ENCODE data around the gene THRA. TPM values are rescaled to one million over a fixed set of nuclear protein-coding genes. Genes with fewer than 3 reads are reported as not detected.

Gene THRA
- 13.3 and 26.4 TPM in 2 replicates for total RNA-seq

GRCh38 chr17:40062329-40063186 lies at the start of gene THRA:
TSS of gene THRA (plus strand) at chr17:40062965. CDS start at chr17:40074489, 11,524 bp downstream.

GRCh38 chr17:40015005-40015997 lies 47.5 kb upstream of the THRA start, which contains the start of gene CSF3:
TSS of gene CSF3 (plus strand) at chr17:40015440. CDS start at chr17:40015475, 35 bp downstream.

GRCh38 chr17:40100419-40100668 lies 37.6 kb downstream of the THRA start, which contains the start of gene NR1D1:
TSS of gene NR1D1 (minus strand) at chr17:40100589. CDS start at chr17:40100094, 495 bp downstream.

GRCh38 chr17:40121181-40122135 lies 58.7 kb downstream of the THRA start, which contains the start of gene MSL1:
TSS of gene MSL1 (plus strand) at chr17:40121971. CDS start at chr17:40122613, 642 bp downstream.

Other genes with a start within 250 kb of the THRA start
- not detected in 2 replicates for gene IKZF3, start 198.7 kb upstream of the THRA start, total RNA-seq
- not detected in 2 replicates for gene ZPBP2, start 194.8 kb upstream of the THRA start, total RNA-seq
- 1.5 and 7.0 TPM in 2 replicates for gene GSDMB, start 144.3 kb upstream of the THRA start, total RNA-seq
- 17.8 and 40.2 TPM in 2 replicates for gene ORMDL3, start 135.4 kb upstream of the THRA start, total RNA-seq
- not detected in 2 replicates for gene LRRC3C, start 135.2 kb upstream of the THRA start, total RNA-seq
- not detected in 2 replicates for gene GSDMA, start 100.0 kb upstream of the THRA start, total RNA-seq
- gene PSMD3, start 82.2 kb upstream of the THRA start, total RNA-seq = 82.6 and 91.4 TPM in 2 replicates
- 0.19 and 0.97 TPM in 2 replicates for gene CSF3, start 47.5 kb upstream of the THRA start, total RNA-seq
- gene MED24, start 8.6 kb upstream of the THRA start, total RNA-seq = 28.8 and 53.6 TPM in 2 replicates
- gene NR1D1, start 37.6 kb downstream of the THRA start, total RNA-seq = 0.65 and 1.8 TPM in 2 replicates
- gene MSL1, start 59.0 kb downstream of the THRA start, total RNA-seq = 28.7 and 55.9 TPM in 2 replicates
- 22.0 and 30.8 TPM in 2 replicates for gene CASC3, start 77.6 kb downstream of the THRA start, total RNA-seq
- gene RAPGEFL1, start 114.5 kb downstream of the THRA start, total RNA-seq = 1.1 and 1.8 TPM in 2 replicates
- 5.0 and 13.9 TPM in 2 replicates for gene WIPF2, start 156.3 kb downstream of the THRA start, total RNA-seq
- gene CDC6, start 224.9 kb downstream of the THRA start, total RNA-seq = 16.7 and 21.1 TPM in 2 replicates
- gene RARA, start 246.2 kb downstream of the THRA start, total RNA-seq = 5.0 and 9.8 TPM in 2 replicates

All from bladder microvascular endothelial cell (primary cell).